NB4 (cell line): ENCODE results near the gene DIS3L2.

Source experiments
- MYC ChIP-seq: IDR thresholded peaks from 2 replicates; pipeline ENCODE4 v1.6.1; 2011; ENCODE audit warnings: low read depth, low read length
- POLR2A ChIP-seq: IDR thresholded peaks from 2 replicates; pipeline ENCODE4 v1.6.1; 2011; ENCODE audit warnings: mild to moderate bottlenecking; ENCODE audit not compliant: insufficient read length; ENCODE audit errors: extremely low read depth
- TF ChIP-seq, protein P1 (sequence below): IDR thresholded peaks from one replicate; pipeline ENCODE4 v1.5.1; 2012; ENCODE audit warnings: low read depth, low read length
- TF ChIP-seq, protein P2 (sequence below): IDR thresholded peaks from 2 replicates; pipeline ENCODE4 v1.6.1; 2011; ENCODE audit warnings: low read depth, low read length

DNA sequence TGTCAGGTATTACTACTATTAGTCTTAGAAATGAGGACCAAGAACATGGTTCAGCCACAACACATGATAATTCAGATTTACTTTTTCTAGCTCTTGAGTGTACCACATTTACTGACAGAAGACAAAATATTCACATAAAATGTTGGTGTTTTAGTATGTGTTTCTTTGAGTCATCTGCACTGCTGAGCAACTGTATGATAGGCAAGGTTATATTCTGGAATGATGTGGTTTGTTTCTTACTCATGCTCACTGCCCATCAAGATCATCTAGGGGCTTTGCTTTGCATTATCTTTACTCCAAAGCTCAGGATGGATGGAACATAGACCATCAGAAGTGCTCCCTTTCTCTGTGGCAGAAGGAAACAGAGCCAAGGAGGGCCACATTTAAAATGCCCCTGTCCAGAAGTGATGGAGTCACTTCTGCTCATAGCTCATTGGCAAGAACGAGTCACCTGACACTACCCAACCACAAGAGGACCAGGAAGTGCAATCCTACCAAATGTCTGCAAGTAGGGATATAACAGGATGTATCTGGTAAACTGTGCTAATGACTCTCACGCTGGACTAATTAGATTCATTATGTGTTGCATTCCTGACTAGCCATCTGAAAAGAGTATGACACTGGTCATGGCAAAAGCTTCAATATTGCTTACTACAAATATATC is 81.5 kb downstream of the DIS3L2 start:
- no peak for TF ChIP-seq POLR2A
- TF ChIP-seq, protein P1, sequence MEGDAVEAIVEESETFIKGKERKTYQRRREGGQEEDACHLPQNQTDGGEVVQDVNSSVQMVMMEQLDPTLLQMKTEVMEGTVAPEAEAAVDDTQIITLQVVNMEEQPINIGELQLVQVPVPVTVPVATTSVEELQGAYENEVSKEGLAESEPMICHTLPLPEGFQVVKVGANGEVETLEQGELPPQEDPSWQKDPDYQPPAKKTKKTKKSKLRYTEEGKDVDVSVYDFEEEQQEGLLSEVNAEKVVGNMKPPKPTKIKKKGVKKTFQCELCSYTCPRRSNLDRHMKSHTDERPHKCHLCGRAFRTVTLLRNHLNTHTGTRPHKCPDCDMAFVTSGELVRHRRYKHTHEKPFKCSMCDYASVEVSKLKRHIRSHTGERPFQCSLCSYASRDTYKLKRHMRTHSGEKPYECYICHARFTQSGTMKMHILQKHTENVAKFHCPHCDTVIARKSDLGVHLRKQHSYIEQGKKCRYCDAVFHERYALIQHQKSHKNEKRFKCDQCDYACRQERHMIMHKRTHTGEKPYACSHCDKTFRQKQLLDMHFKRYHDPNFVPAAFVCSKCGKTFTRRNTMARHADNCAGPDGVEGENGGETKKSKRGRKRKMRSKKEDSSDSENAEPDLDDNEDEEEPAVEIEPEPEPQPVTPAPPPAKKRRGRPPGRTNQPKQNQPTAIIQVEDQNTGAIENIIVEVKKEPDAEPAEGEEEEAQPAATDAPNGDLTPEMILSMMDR, result no peak
- TF ChIP-seq, protein P2, sequence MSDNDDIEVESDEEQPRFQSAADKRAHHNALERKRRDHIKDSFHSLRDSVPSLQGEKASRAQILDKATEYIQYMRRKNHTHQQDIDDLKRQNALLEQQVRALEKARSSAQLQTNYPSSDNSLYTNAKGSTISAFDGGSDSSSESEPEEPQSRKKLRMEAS, result no peak
- no peak for TF ChIP-seq MYC
